H1 (cell line): ENCODE data around the gene CHMP6. TPM values are rescaled to one million over a fixed set of nuclear protein-coding genes. Genes with fewer than 3 reads are reported as not detected.

Experiments used
- CTCF ChIA-PET: fragments of 300-600 bp; sonication (Branson Sonifier 250); formaldehyde crosslinking; loops from one replicate; lab custom pipeline; 2021; ENCODE audit not compliant: partially characterized antibody; lab: Charles Lee
- POLR2A ChIA-PET: fragments of 300-600 bp; sonication (Branson Sonifier 250); formaldehyde crosslinking; loops from one replicate; lab custom pipeline; 2021; ENCODE audit warnings: inconsistent platforms; ENCODE audit not compliant: partially characterized antibody; lab: Charles Lee
- DNase-seq, 2 experiments: peaks; one replicate each; pipeline versions ENCODE4 v3.0.0 to v3.0.0-alpha.2; 2010 to 2022; ENCODE audit warnings: low spot score in 2 of 2, low read depth in 1 of 2, mixed read lengths in 1 of 2
- FAIRE-seq: peaks from 2 replicates; lab custom pipeline; 2011; peaks lifted over from hg19 to GRCh38; lab: Jason Lieb, UNC
- H2AFZ ChIP-seq: 2 replicates; pipeline ENCODE4 v1.8.1; 2012; ENCODE audit warnings: low read length, inconsistent platforms
- H2AK5ac ChIP-seq: 2 replicates; pipeline ENCODE4 v1.6.1; 2013; ENCODE audit warnings: low read depth, low read length
- H2BK120ac ChIP-seq: replicated peaks from 2 replicates; pipeline ENCODE3; 2013; ENCODE audit warnings: low read depth, low read length, inconsistent platforms
- H2BK12ac ChIP-seq: 2 replicates; pipeline ENCODE4 v1.6.1; 2013; ENCODE audit warnings: low read depth, low read length
- H2BK15ac ChIP-seq: 2 replicates; pipeline ENCODE4 v1.6.1; 2013; ENCODE audit warnings: low read length
- H2BK20ac ChIP-seq: 2 replicates; pipeline ENCODE4 v1.6.1; 2013; ENCODE audit warnings: low read length
- H2BK5ac ChIP-seq: 2 replicates; pipeline ENCODE4 v1.6.1; 2013; ENCODE audit warnings: low read depth, low read length
- H3K14ac ChIP-seq: 2 replicates; pipeline ENCODE4 v1.6.1; 2013; ENCODE audit warnings: inconsistent platforms; ENCODE audit not compliant: insufficient read length
- H3K18ac ChIP-seq: 2 replicates; pipeline ENCODE4 v1.6.1; 2013; ENCODE audit warnings: low read length; ENCODE audit errors: extremely low read depth
- H3K23ac ChIP-seq: 2 replicates; pipeline ENCODE4 v1.6.1; 2013; ENCODE audit warnings: inconsistent platforms; ENCODE audit not compliant: insufficient read length
- H3K23me2 ChIP-seq: 2 replicates; pipeline ENCODE4 v1.6.1; 2013; ENCODE audit warnings: low read depth, low read length
- H3K27ac ChIP-seq: 2 replicates; pipeline ENCODE4 v1.6.1; 2011; ENCODE audit warnings: low read depth, low read length, inconsistent platforms
- H3K27me3 ChIP-seq, 4 experiments: replicated peaks in 1 of 4; 1 replicate in 1 of 4; 2 replicates in 3 of 4; pipeline versions ENCODE4 v1.6.1 to v1.8.1; 2011 to 2013; ENCODE audit warnings: low read length in 3 of 4, mild to moderate bottlenecking in 3 of 4, inconsistent platforms in 2 of 4, mixed read lengths in 2 of 4, moderate library complexity in 1 of 4; ENCODE audit not compliant: control insufficient read depth in 3 of 4, insufficient read depth in 3 of 4; ENCODE audit errors: extremely low read depth in 1 of 4
- H3K36me3 ChIP-seq, 4 experiments: 2 replicates each; pipeline versions ENCODE4 v1.6.1 to v1.8.1; 2011 to 2013; ENCODE audit warnings: mild to moderate bottlenecking in 4 of 4, low read length in 3 of 4, moderate library complexity in 2 of 4, control low read depth in 1 of 4, inconsistent platforms in 1 of 4; ENCODE audit not compliant: insufficient read depth in 4 of 4, control insufficient read depth in 2 of 4
- H3K4ac ChIP-seq: replicated peaks from 2 replicates; pipeline ENCODE3; 2013; ENCODE audit warnings: low read length, low read depth, mixed read lengths, inconsistent platforms; ENCODE audit not compliant: insufficient read length
- H3K4me1 ChIP-seq, 4 experiments: replicated peaks in 1 of 4; 1 replicate in 1 of 4; 2 replicates in 3 of 4; pipeline versions ENCODE4 v1.6.1 to v1.8.1; 2011 to 2013; ENCODE audit warnings: low read length in 3 of 4, inconsistent platforms in 2 of 4, mixed read lengths in 1 of 4; ENCODE audit not compliant: insufficient read depth in 4 of 4, control insufficient read depth in 3 of 4
- H3K4me2 ChIP-seq, 2 experiments: 2 replicates each; pipeline versions ENCODE4 v1.6.1 to v1.8.1; 2011 to 2013; ENCODE audit warnings: low read depth in 2 of 2, low read length in 2 of 2, control low read depth in 1 of 2, inconsistent platforms in 1 of 2, mild to moderate bottlenecking in 1 of 2; ENCODE audit not compliant: insufficient read depth in 1 of 2
- H3K4me3 ChIP-seq, 4 experiments: fragments of 200-600, 300-600 bp in 1 of 4; sonication (generic), shearing (Covaris generic), sonication (Bioruptor Twin) in 1 of 4; 2 replicates each; pipeline versions ENCODE4 v1.5.1 to v1.8.1; 2011 to 2016; ENCODE audit warnings: low read length in 4 of 4, low read depth in 3 of 4, control low read depth in 2 of 4, inconsistent platforms in 2 of 4, mild to moderate bottlenecking in 2 of 4, mixed read lengths in 1 of 4, moderate library complexity in 1 of 4; ENCODE audit not compliant: insufficient read depth in 2 of 4; ENCODE audit errors: extremely low read depth in 1 of 4
- H3K56ac ChIP-seq: replicated peaks from 2 replicates; pipeline ENCODE3; 2013; ENCODE audit warnings: low read depth, mild to moderate bottlenecking, mixed read lengths, low read length, inconsistent platforms; ENCODE audit not compliant: insufficient read length
- H3K79me1 ChIP-seq: 2 replicates; pipeline ENCODE4 v1.6.1; 2013; ENCODE audit warnings: low read depth, low read length, control low read depth
- H3K79me2 ChIP-seq, 2 experiments: 2 replicates each; pipeline versions ENCODE4 v1.6.1 to v1.8.1; 2012 to 2013; ENCODE audit warnings: low read length in 2 of 2, mild to moderate bottlenecking in 2 of 2, inconsistent platforms in 1 of 2; ENCODE audit not compliant: insufficient read depth in 2 of 2, control insufficient read depth in 1 of 2
- H3K9ac ChIP-seq, 4 experiments: replicated peaks in 1 of 4; 1 replicate in 1 of 4; 2 replicates in 3 of 4; pipeline versions ENCODE4 v1.6.1 to v1.8.1; 2011 to 2013; ENCODE audit warnings: low read depth in 3 of 4, low read length in 3 of 4, control low read depth in 2 of 4, mild to moderate bottlenecking in 2 of 4, moderate library complexity in 2 of 4, inconsistent platforms in 1 of 4; ENCODE audit errors: extremely low read depth in 1 of 4
- H3K9me3 ChIP-seq, 2 experiments: 2 replicates each; pipeline versions ENCODE4 v1.6.1 to v1.8.1; 2012 to 2013; ENCODE audit warnings: mild to moderate bottlenecking in 2 of 2, moderate library complexity in 2 of 2, control low read depth in 1 of 2, inconsistent platforms in 1 of 2, low read depth in 1 of 2, low read length in 1 of 2, mixed read lengths in 1 of 2; ENCODE audit not compliant: insufficient read depth in 2 of 2
- H4K20me1 ChIP-seq, 2 experiments: replicated peaks in 1 of 2; 2 replicates each; pipeline versions ENCODE3 to v1.8.1; 2011 to 2013; ENCODE audit warnings: inconsistent platforms in 2 of 2, low read length in 2 of 2, mild to moderate bottlenecking in 1 of 2; ENCODE audit not compliant: insufficient read depth in 2 of 2, control insufficient read depth in 1 of 2
- H4K5ac ChIP-seq: 2 replicates; pipeline ENCODE4 v1.6.1; 2013; ENCODE audit warnings: low read length, low read depth, mixed read lengths, inconsistent platforms; ENCODE audit not compliant: insufficient read length
- H4K8ac ChIP-seq: 2 replicates; pipeline ENCODE4 v1.8.0; 2013; ENCODE audit warnings: mild to moderate bottlenecking, moderate library complexity, low read length, inconsistent platforms; ENCODE audit not compliant: insufficient read depth; ENCODE audit errors: extremely low read depth
- H4K91ac ChIP-seq: replicated peaks from 2 replicates; pipeline ENCODE3; 2013; ENCODE audit warnings: low read length, mixed read lengths, inconsistent platforms; ENCODE audit not compliant: insufficient read length
- GABPA ChIP-seq: IDR thresholded peaks from 2 replicates; pipeline ENCODE4 v1.6.1; 2011; ENCODE audit warnings: mild to moderate bottlenecking, low read length, moderate library complexity, borderline replicate concordance; ENCODE audit not compliant: insufficient read depth
- RBBP5 ChIP-seq: IDR thresholded peaks from 2 replicates; pipeline ENCODE4 v1.7.1; 2012; ENCODE audit warnings: low read depth, mild to moderate bottlenecking, inconsistent platforms, low read length, moderate library complexity, borderline replicate concordance
- SIN3A ChIP-seq, 2 experiments: IDR thresholded peaks in 1 of 2; conservative IDR thresholded peaks in 1 of 2; 2 replicates each; pipeline ENCODE4 v1.6.1; 2011 to 2012; ENCODE audit warnings: low read length in 2 of 2, improper control_type of control experiment in 1 of 2, low read depth in 1 of 2, mild to moderate bottlenecking in 1 of 2
- SIRT6 ChIP-seq: IDR thresholded peaks from one replicate; pipeline ENCODE4 v1.7.1; 2012; ENCODE audit warnings: low read length, inconsistent platforms
- SUZ12 ChIP-seq: fragments of 200-600 bp; sonication (generic); IDR thresholded peaks from 2 replicates; pipeline ENCODE4 v1.6.1; 2012; ENCODE audit warnings: mild to moderate bottlenecking, inconsistent platforms, low read length, moderate library complexity, mixed read lengths
- TAF1 ChIP-seq: IDR thresholded peaks from 2 replicates; pipeline ENCODE4 v1.6.1; 2011; ENCODE audit warnings: mild to moderate bottlenecking, low read depth, low read length
- TAF7 ChIP-seq: optimal IDR thresholded peaks from 2 replicates; pipeline ENCODE3; 2011; ENCODE audit warnings: low read depth, mild to moderate bottlenecking, inconsistent platforms, low read length, moderate library complexity, borderline replicate concordance
- TBP ChIP-seq: IDR thresholded peaks from 2 replicates; pipeline ENCODE4 v1.6.1; 2011; ENCODE audit warnings: low read depth, low read length, improper control_type of control experiment
- WGBS, 2 experiments: shearing (Covaris generic) in 1 of 2; methylation state at CpG; one replicate each; pipeline versions ENCODE4 v1.1.6 to v1.1.7; 2013 to 2015; ENCODE audit warnings: low lambda C conversion rate in 2 of 2, mixed read lengths in 2 of 2, inconsistent platforms in 1 of 2, low coverage in 1 of 2, missing lambda C conversion rate in 1 of 2; ENCODE audit not compliant: insufficient replicate concordance in 2 of 2, insufficient coverage in 1 of 2, insufficient read length in 1 of 2; ENCODE audit errors: extremely low coverage in 1 of 2, missing lambda C conversion rate in 1 of 2; 5-methylcytosine and 5-hydroxymethylcytosine counted together
- polyA plus RNA-seq, 7 experiments: library from polyadenylated mRNA; depleted of rRNA in 3 of 7; stranded (reverse) in 5 of 7; unstranded in 2 of 7; fragments of >200 nt in 5 of 7; fragments of 200-250 nt in 2 of 7; gene quantifications; 1 replicate in 5 of 7; 2 replicates in 1 of 7; 4 replicates in 1 of 7; pipeline versions ENCODE4 v1.2.1 to v1.2.3, GENCODE V29; 2011 to 2013; ENCODE audit warnings: missing spikeins in 2 of 7, mixed read lengths in 2 of 7
- total RNA-seq: library from RNA; stranded (reverse); fragmentation: NEBNext Ultra II Directional; extraction: Animal tissue kit (Norgen Biotek cat#: 25700); gene quantifications from 2 replicates; pipeline ENCODE4 v1.2.1, GENCODE V29; 2021
- TF ChIP-seq, protein P1 (sequence below), 3 experiments: IDR thresholded peaks; 1 replicate in 2 of 3; 2 replicates in 1 of 3; pipeline versions ENCODE4 v1.5.1 to v1.6.1; 2011; ENCODE audit warnings: low read length in 3 of 3, mild to moderate bottlenecking in 3 of 3, inconsistent platforms in 2 of 3, low read depth in 1 of 3, moderate library complexity in 1 of 3; ENCODE audit not compliant: insufficient read depth in 1 of 3; ENCODE audit errors: control extremely low read depth in 1 of 3

CHMP6 gene
- total and polyA plus RNA-seq, 2 of the 8 experiments (the other 6 are each of a cell fraction or from before 2014, with no cell fraction given) = 15.7 to 24.3 TPM

DNA sequence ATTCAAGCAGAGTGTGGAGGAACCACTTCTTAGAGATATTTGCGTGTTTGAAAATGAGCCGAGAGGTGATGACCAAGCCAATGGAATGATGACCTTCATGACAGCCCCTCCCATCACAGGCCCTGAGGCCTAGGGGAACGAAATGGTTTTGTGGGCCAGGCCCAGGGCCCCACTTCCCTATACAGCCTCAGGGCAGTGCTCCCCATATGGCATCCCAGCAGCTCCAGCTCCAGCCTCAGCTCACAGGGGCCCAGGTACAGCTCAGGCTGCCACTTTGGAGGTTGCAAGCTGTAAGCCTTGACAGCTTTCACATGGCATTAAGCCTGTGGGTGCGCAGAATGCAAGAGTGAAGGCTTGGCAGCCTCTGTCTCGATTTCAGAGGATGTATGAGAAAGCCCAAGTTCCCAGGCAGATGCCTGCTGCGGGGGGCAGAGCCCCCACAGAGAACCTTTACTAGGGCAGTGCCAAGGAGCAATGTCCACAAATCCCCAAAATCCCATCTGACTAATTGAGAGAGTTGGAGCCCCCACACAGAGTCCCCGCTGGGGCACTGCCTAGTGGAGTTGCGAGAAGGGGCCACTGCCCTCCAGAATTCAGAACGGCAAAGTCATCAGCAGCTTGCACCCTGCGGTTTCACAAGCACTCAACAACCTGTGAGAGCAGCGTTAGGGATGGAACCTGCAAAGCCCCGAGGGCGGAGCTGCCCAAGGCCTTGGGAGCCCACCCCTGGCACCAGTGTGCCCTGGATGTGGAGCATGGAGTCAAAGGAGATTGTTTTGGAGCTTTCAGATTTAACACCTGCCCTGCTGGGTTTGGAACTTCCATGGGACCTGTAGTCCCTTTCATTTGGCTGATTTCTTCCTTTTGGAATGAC is 21.2 kb downstream of the CHMP6 start:
- ChIA-PET POLR2A (interaction anchor here (1.0 kb wide), 1 partner anchor 9 kb away, joined by 3 read pairs; no protein-coding TSS in a partner anchor), CTCF (interaction anchor here (0.7 to 4.6 kb wide), 2 partner anchors 11 to 131 kb away, joined by 4 to 29 read pairs; no protein-coding TSS in a partner anchor)
- 88% methylated on average over 13 of the region's 13 CpGs; no CpG with 5 or more reads in 1 of the 2 experiments for WGBS, 2 experiments
- Histone ChIP-seq H4K5ac (no peak overlapping the region), H3K27ac (no peak overlapping the region), H3K4me2 (no peak overlapping the region), H3K23me2 (no peaks in the 10 kb centered on the region), H3K9me3 (peaks cover 9 to 12% of the 10 kb centered on the region in 2 experiments), H2BK20ac (no peak overlapping the region), H4K8ac (no peak overlapping the region; the same call in 1 of the 2 replicates), H3K18ac (no peak overlapping the region), H3K79me2 (no peaks in the 10 kb centered on the region), H2BK5ac (no peak overlapping the region), H3K4ac (no peak overlapping the region), H2AFZ (no peak overlapping the region), H3K79me1 (no peaks in the 10 kb centered on the region), H2AK5ac (no peak overlapping the region), H3K23ac (no peak overlapping the region), H3K56ac (no peak overlapping the region), H2BK12ac (no peak overlapping the region), H2BK15ac (no peak overlapping the region), H3K14ac (no peak overlapping the region), H3K4me1 (no peaks in the 10 kb centered on the region), H4K91ac (no peak overlapping the region), H3K4me3 (no peak overlapping the region), H3K9ac (no peak overlapping the region), H2BK120ac (no peak overlapping the region), H4K20me1 (no peaks in the 10 kb centered on the region), H3K27me3 (no peaks in the 10 kb centered on the region), H3K36me3 (no peaks in the 10 kb centered on the region)
- FAIRE-seq (no peak), DNase-seq (no peak)
- no peak for TF ChIP-seq TAF7
- no peak for TF ChIP-seq GABPA
- no peak for TF ChIP-seq TBP
- TF ChIP-seq RBBP5 = no peak
- TF ChIP-seq TAF1 = no peak
- TF ChIP-seq SIRT6 = no peak
- no peak for TF ChIP-seq SIN3A (conservative IDR thresholded peaks at IDR 0.05 in 1 of 2, IDR thresholded peaks at IDR 0.05 in 1 of 2; ENCODE audit: low read depth in 1 of 2, low read length in 2 of 2)
- TF ChIP-seq SUZ12 = no peak
- TF ChIP-seq, protein P1, sequence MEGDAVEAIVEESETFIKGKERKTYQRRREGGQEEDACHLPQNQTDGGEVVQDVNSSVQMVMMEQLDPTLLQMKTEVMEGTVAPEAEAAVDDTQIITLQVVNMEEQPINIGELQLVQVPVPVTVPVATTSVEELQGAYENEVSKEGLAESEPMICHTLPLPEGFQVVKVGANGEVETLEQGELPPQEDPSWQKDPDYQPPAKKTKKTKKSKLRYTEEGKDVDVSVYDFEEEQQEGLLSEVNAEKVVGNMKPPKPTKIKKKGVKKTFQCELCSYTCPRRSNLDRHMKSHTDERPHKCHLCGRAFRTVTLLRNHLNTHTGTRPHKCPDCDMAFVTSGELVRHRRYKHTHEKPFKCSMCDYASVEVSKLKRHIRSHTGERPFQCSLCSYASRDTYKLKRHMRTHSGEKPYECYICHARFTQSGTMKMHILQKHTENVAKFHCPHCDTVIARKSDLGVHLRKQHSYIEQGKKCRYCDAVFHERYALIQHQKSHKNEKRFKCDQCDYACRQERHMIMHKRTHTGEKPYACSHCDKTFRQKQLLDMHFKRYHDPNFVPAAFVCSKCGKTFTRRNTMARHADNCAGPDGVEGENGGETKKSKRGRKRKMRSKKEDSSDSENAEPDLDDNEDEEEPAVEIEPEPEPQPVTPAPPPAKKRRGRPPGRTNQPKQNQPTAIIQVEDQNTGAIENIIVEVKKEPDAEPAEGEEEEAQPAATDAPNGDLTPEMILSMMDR (IDR thresholded peaks at IDR 0.05; ENCODE audit: control extremely low read depth in 1 of 3, insufficient read depth in 1 of 3, low read depth in 1 of 3, low read length in 3 of 3) = no peak
